GM23338 (cell line): ENCODE data around the gene RBM12. TPM values are rescaled to one million over a fixed set of nuclear protein-coding genes. Genes with fewer than 3 reads are reported as not detected.

Experiments
- ATAC-seq: fragments of 200-7000 bp; cut with Tn5 transposase; 3 replicates; pipeline ENCODE4 v1.9.1; 2020
- DNase-seq: peaks from one replicate; pipeline ENCODE4 v3.0.0-alpha.2; 2015; ENCODE audit warnings: low spot score
- H2AFZ ChIP-seq: fragments of 200-600 bp; sonication (generic); 2 replicates; pipeline ENCODE4 v1.8.0; 2016; ENCODE audit warnings: antibody characterized with exemption, mild to moderate bottlenecking, moderate library complexity
- H3F3A ChIP-seq: fragments of 200-600 bp; sonication (generic); replicated peaks from 2 replicates; pipeline ENCODE4 v1.8.0; 2017; ENCODE audit warnings: antibody characterized with exemption, mixed run types, low read depth
- H3K27ac ChIP-seq: fragments of 200-600 bp; sonication (generic); 2 replicates; pipeline ENCODE4 v1.6.1; 2016; ENCODE audit warnings: low read depth
- H3K27me3 ChIP-seq: fragments of 200-600 bp; sonication (generic); 2 replicates; pipeline ENCODE4 v1.8.0; 2016; ENCODE audit warnings: mild to moderate bottlenecking, mixed run types, moderate library complexity; ENCODE audit not compliant: insufficient read depth
- H3K36me3 ChIP-seq: fragments of 200-600 bp; sonication (generic); 2 replicates; pipeline ENCODE4 v1.8.0; 2016; ENCODE audit warnings: mild to moderate bottlenecking; ENCODE audit not compliant: insufficient read depth
- H3K4me1 ChIP-seq: fragments of 200-600 bp; sonication (generic); 2 replicates; pipeline ENCODE4 v1.8.0; 2016; ENCODE audit warnings: mild to moderate bottlenecking, moderate library complexity; ENCODE audit not compliant: insufficient read depth
- H3K4me2 ChIP-seq: fragments of 200-600 bp; sonication (generic); 2 replicates; pipeline ENCODE4 v1.7.1; 2017; ENCODE audit warnings: mixed run types
- H3K4me3 ChIP-seq: fragments of 200-600 bp; sonication (generic); 2 replicates; pipeline ENCODE4 v1.6.1; 2016; ENCODE audit warnings: mixed run types
- H3K79me2 ChIP-seq: fragments of 200-600 bp; sonication (generic); replicated peaks from 2 replicates; pipeline ENCODE4 v1.8.0; 2017; ENCODE audit warnings: mild to moderate bottlenecking; ENCODE audit not compliant: insufficient read depth
- H3K9me2 ChIP-seq: fragments of 200-600 bp; sonication (generic); 2 replicates; pipeline ENCODE4 v1.8.0; 2017; ENCODE audit not compliant: insufficient read depth
- H4K20me1 ChIP-seq: fragments of 200-600 bp; sonication (generic); replicated peaks from 2 replicates; pipeline ENCODE4 v1.8.0; 2017; ENCODE audit warnings: mild to moderate bottlenecking; ENCODE audit not compliant: insufficient read depth
- H3K27ac Mint-ChIP-seq: 2 replicates; pipeline ENCODE4 v1.8.0; 2020; ENCODE audit warnings: inconsistent platforms, mild to moderate bottlenecking, moderate library complexity, mixed read lengths
- H3K27me3 Mint-ChIP-seq: 3 replicates; pipeline ENCODE4 v1.8.0; 2022; ENCODE audit warnings: low read depth, mild to moderate bottlenecking, moderate library complexity, mixed read lengths, inconsistent platforms; ENCODE audit not compliant: insufficient read depth, poor library complexity
- H3K36me3 Mint-ChIP-seq: 3 replicates; pipeline ENCODE4 v1.8.0; 2021; ENCODE audit warnings: low read depth, mild to moderate bottlenecking, inconsistent platforms, moderate library complexity, mixed read lengths
- H3K4me1 Mint-ChIP-seq: 3 replicates; pipeline ENCODE4 v1.8.0; 2020; ENCODE audit warnings: mild to moderate bottlenecking, inconsistent platforms, mixed read lengths
- H3K4me3 Mint-ChIP-seq: 3 replicates; pipeline ENCODE4 v1.8.0; 2021; ENCODE audit warnings: moderate library complexity, mild to moderate bottlenecking, inconsistent platforms, mixed read lengths
- H3K9me3 Mint-ChIP-seq: 3 replicates; pipeline ENCODE4 v1.8.0; 2020; ENCODE audit warnings: moderate library complexity, mild to moderate bottlenecking, inconsistent platforms, mixed read lengths
- CREB1 ChIP-seq: fragments of 250-450 bp; sonication (Bioruptor Pico); IDR thresholded peaks from 2 replicates; pipeline ENCODE4 v1.5.0; 2020; ENCODE audit warnings: low read depth, mild to moderate bottlenecking, moderate library complexity
- EZH2phosphoT487 ChIP-seq: fragments of 200-600 bp; sonication (generic); IDR thresholded peaks from one replicate; pipeline ENCODE4 v1.8.1; 2018; ENCODE audit warnings: antibody characterized with exemption; ENCODE audit not compliant: unreplicated experiment
- JUNB ChIP-seq: IDR thresholded peaks from one replicate; pipeline ENCODE4 v1.6.1; 2016; ENCODE audit warnings: antibody characterized with exemption; ENCODE audit not compliant: unreplicated experiment
- STAT1 ChIP-seq: IDR thresholded peaks from one replicate; pipeline ENCODE4 v1.6.1; 2016; ENCODE audit warnings: antibody characterized with exemption; ENCODE audit not compliant: unreplicated experiment
- ZNF331 ChIP-seq: fragments of 250-450 bp; sonication (Bioruptor Pico); IDR thresholded peaks from 2 replicates; pipeline ENCODE4 v1.5.0; 2020; ENCODE audit warnings: low read depth, mild to moderate bottlenecking, moderate library complexity
- ZNF462 ChIP-seq: fragments of 250-450 bp; sonication (Bioruptor Pico); IDR thresholded peaks from 2 replicates; pipeline ENCODE4 v1.5.0; 2020; ENCODE audit warnings: mild to moderate bottlenecking, moderate library complexity
- polyA plus RNA-seq: library from polyadenylated mRNA; unstranded; fragments of >200 nt; fragmentation: Nextera tagmentation; extraction: Ambion mirVana; gene quantifications from 2 replicates; pipeline ENCODE4 v1.2.1, GENCODE V29; 2016
- total RNA-seq: library from RNA; depleted of rRNA; stranded (reverse); fragments of >200 nt; shearing (Covaris generic); gene quantifications from 2 replicates; pipeline ENCODE4 v1.2.3, GENCODE V29; 2014
- TF ChIP-seq, protein P1 (sequence below), 2 experiments: fragments of 200-600 bp in 1 of 2; sonication (generic) in 1 of 2; conservative IDR thresholded peaks; 2 replicates each; pipeline versions ENCODE4 v1.5.1 to v1.6.1; 2016 to 2017; ENCODE audit warnings: antibody characterized with exemption in 2 of 2, low read depth in 2 of 2, mild to moderate bottlenecking in 2 of 2, moderate library complexity in 1 of 2

The RBM12 gene
- total and polyA plus RNA-seq, 2 experiments from 2014 or later: 22.3 to 82.2 TPM

DNA sequence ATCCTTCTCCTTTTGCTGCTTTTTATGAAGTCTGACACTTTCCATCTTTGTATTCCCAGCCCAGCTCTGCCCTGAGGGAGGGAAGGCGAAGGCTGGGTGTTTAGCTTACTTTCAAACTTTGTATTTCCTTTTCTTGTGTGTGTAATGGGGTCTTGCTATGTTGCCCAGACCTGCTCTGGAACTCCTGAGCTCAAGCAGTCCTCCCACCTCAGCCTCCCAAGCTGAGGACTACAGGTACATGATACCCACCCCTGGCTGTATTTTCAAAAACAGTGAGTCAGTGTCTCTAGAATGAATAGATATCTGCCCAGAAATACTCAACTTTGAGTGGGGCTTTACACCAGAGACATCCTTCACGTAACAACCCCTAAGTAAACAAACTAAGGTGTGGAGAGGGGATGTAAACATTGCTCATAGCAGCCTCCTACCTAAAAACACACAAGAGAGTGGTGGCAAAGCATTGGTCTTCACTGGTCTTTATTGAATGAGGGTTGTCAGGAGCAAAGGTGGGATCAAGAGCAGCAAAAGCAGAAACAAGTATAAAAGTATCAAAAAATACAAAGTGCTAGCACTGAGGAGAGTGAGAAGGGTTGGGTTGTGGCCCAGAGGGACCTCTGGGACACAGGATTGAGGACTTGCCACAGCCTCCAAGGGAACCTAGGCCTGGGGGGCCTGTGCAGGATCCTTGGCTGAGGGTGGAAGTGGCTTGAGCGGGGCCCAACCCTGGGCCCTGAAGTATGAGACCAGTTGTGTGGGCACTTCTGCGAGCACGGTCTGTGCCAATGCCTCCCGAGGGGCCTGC, 38.9 kb downstream of the RBM12 start:
- H4K20me1 ChIP-seq: no peaks in the 10 kb centered on the region; the same call in 1 of the 2 replicates
- H3K27ac ChIP-seq: no peak overlapping the region
- Mint-ChIP-seq H3K4me1 (no peaks in the 10 kb centered on the region), H3K36me3 (peaks cover 45% of the 10 kb centered on the region), H3K9me3 (no peaks in the 10 kb centered on the region), H3K27ac (no peak overlapping the region), H3K4me3 (no peak overlapping the region), H3K27me3 (peaks cover 4% of the 10 kb centered on the region)
- no peak overlapping the region for H3K4me2 ChIP-seq
- TF ChIP-seq STAT1: no peak
- ATAC-seq (no peak), DNase-seq (no peak)
- H3K36me3 ChIP-seq: peaks cover 30% of the 10 kb centered on the region
- H3F3A ChIP-seq: peaks cover 8% of the 10 kb centered on the region; the same call in 1 of the 2 replicates
- no peak overlapping the region for H2AFZ ChIP-seq
- no peaks in the 10 kb centered on the region for H3K27me3 ChIP-seq
- no peaks in the 10 kb centered on the region for H3K4me1 ChIP-seq
- no peaks in the 10 kb centered on the region for H3K79me2 ChIP-seq
- H3K9me2 ChIP-seq: no peaks in the 10 kb centered on the region
- H3K4me3 ChIP-seq: no peak overlapping the region

GRCh38 chr20:35621560-35621946, 43.1 kb downstream of the RBM12 start:
- H3K4me2 ChIP-seq: no peak overlapping the region
- TF ChIP-seq EZH2phosphoT487 (no peak), STAT1 (no peak), JUNB (no peak), ZNF462 (CRISPR knock-in tag) (no peak), CREB1 (CRISPR knock-in tag) (no peak), ZNF331 (CRISPR knock-in tag) (no peak)
- TF ChIP-seq, protein P1, sequence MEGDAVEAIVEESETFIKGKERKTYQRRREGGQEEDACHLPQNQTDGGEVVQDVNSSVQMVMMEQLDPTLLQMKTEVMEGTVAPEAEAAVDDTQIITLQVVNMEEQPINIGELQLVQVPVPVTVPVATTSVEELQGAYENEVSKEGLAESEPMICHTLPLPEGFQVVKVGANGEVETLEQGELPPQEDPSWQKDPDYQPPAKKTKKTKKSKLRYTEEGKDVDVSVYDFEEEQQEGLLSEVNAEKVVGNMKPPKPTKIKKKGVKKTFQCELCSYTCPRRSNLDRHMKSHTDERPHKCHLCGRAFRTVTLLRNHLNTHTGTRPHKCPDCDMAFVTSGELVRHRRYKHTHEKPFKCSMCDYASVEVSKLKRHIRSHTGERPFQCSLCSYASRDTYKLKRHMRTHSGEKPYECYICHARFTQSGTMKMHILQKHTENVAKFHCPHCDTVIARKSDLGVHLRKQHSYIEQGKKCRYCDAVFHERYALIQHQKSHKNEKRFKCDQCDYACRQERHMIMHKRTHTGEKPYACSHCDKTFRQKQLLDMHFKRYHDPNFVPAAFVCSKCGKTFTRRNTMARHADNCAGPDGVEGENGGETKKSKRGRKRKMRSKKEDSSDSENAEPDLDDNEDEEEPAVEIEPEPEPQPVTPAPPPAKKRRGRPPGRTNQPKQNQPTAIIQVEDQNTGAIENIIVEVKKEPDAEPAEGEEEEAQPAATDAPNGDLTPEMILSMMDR (conservative IDR thresholded peaks at IDR 0.05; ENCODE audit: low read depth in 2 of 2): peak; percentile 19 to 33; a peak in 3 of 4 replicates
- Mint-ChIP-seq H3K36me3 (peaks cover 17% of the 10 kb centered on the region), H3K27ac (no peak overlapping the region), H3K4me3 (no peak overlapping the region), H3K4me1 (peaks cover 14% of the 10 kb centered on the region), H3K9me3 (no peaks in the 10 kb centered on the region), H3K27me3 (peaks cover 30% of the 10 kb centered on the region)
- no peaks in the 10 kb centered on the region; the same call in 1 of the 2 replicates for H4K20me1 ChIP-seq
- no peaks in the 10 kb centered on the region for H3K79me2 ChIP-seq
- no peak overlapping the region for H2AFZ ChIP-seq
- H3K36me3 ChIP-seq: peaks cover 12% of the 10 kb centered on the region
- no peak overlapping the region for H3K27ac ChIP-seq
- peaks cover 21% of the 10 kb centered on the region for H3K4me1 ChIP-seq
- no peaks in the 10 kb centered on the region for H3K9me2 ChIP-seq
- peaks cover 23% of the 10 kb centered on the region for H3F3A ChIP-seq
- ATAC-seq (no peak), DNase-seq (peak; percentile 67)
- H3K4me3 ChIP-seq: no peak overlapping the region
- H3K27me3 ChIP-seq: peaks cover 11% of the 10 kb centered on the region
